Right atrium auricular region (tissue), 2 donors: ENCODE measurements around the gene SNX11. TPM values are rescaled to one million over a fixed set of nuclear protein-coding genes. Genes with fewer than 3 reads are reported as not detected.

ENCODE experiments used
- DNase-seq: peaks from one replicate; pipeline ENCODE4 v3.0.0-alpha.2; 2019; ENCODE audit warnings: low spot score
- H3K27ac ChIP-seq, 2 donors: fragments of 200-600 bp; sonication (generic); 1 replicate in 1 of 2; 2 replicates in 1 of 2; pipeline ENCODE4 v1.5.1; 2016 to 2019
- H3K27me3 ChIP-seq, 2 donors: fragments of 200-600 bp; sonication (generic); one replicate each; pipeline versions ENCODE4 v1.5.1 to v1.6.0; 2017 to 2019
- H3K36me3 ChIP-seq: fragments of 200-600 bp; sonication (generic); one replicate; pipeline ENCODE4 v1.5.1; 2016
- H3K4me1 ChIP-seq, 2 donors: fragments of 200-600 bp; sonication (generic); one replicate each; pipeline versions ENCODE4 v1.5.1 to v1.6.0; 2017 to 2019
- H3K4me3 ChIP-seq, 2 donors: fragments of 200-600 bp; sonication (generic); 1 replicate in 1 of 2; 2 replicates in 1 of 2; pipeline ENCODE4 v1.5.1; 2017 to 2019; ENCODE audit warnings: mild to moderate bottlenecking in 1 of 2, moderate library complexity in 1 of 2
- H3K9me3 ChIP-seq, 2 donors: fragments of 200-600 bp; sonication (generic); one replicate each; pipeline ENCODE4 v1.5.1; 2019
- microRNA counts, 2 donors: library from miRNA; unstranded; fragments of <30 nt; microRNA quantifications; one replicate each; lab custom pipeline; 2016 to 2017
- microRNA-seq, 2 donors: library from miRNA; unstranded; fragments of <30 nt; microRNA quantifications; one replicate each; pipeline ENCODE4, GENCODE V29; 2016 to 2017; ENCODE audit warnings: borderline number of aligned reads in 2 of 2, borderline replicate concordance in 1 of 2
- total RNA-seq, 2 donors: library from RNA; depleted of rRNA; stranded (reverse); fragments of >200 nt; gene quantifications; one replicate each; pipeline ENCODE4 v1.1.0, GENCODE V29; 2016
- TF ChIP-seq, protein P1 (sequence below), 2 donors: fragments of 200-600 bp; sonication (generic); IDR thresholded peaks; one replicate each; pipeline ENCODE4 v1.5.1; 2019; ENCODE audit warnings: antibody characterized with exemption in 2 of 2

SNX11 gene
- total RNA-seq, 2 donors from 2014 or later: 5.4 to 9.3 TPM

DNA sequence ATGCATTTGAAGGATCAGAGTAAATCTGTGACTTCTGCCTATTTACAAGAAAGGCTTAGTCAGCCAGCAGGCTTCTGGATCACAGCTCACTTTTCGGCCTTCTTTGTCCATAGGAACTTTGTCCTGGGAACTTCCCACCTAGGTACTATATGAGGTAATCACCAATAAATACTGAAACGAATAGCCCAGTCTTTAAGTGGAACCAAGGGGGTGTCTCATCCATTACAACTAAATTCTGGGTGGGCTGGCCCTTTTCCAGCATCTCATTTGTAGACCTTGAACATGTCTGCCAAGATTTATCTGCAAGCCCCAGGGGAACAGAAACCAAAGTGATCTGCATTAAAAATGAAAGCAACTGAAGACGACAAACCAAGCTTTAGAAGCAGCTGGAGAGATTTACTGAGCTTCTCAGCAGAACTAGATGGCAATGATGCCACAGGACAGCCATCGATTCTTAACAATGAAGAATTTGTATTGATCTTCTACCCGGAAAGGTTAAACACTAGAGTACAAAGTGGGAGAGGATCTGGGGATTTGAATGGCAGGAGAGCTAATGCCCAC is 55.5 kb downstream of the SNX11 start:
- H3K4me3 ChIP-seq: no peak overlapping the region
- no peaks in the 10 kb centered on the region for H3K27me3 ChIP-seq
- no peak for DNase-seq
- H3K27ac ChIP-seq: no peak overlapping the region
- H3K36me3 ChIP-seq: no peaks in the 10 kb centered on the region
- no peaks in the 10 kb centered on the region for H3K9me3 ChIP-seq
- TF ChIP-seq, protein P1, sequence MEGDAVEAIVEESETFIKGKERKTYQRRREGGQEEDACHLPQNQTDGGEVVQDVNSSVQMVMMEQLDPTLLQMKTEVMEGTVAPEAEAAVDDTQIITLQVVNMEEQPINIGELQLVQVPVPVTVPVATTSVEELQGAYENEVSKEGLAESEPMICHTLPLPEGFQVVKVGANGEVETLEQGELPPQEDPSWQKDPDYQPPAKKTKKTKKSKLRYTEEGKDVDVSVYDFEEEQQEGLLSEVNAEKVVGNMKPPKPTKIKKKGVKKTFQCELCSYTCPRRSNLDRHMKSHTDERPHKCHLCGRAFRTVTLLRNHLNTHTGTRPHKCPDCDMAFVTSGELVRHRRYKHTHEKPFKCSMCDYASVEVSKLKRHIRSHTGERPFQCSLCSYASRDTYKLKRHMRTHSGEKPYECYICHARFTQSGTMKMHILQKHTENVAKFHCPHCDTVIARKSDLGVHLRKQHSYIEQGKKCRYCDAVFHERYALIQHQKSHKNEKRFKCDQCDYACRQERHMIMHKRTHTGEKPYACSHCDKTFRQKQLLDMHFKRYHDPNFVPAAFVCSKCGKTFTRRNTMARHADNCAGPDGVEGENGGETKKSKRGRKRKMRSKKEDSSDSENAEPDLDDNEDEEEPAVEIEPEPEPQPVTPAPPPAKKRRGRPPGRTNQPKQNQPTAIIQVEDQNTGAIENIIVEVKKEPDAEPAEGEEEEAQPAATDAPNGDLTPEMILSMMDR (IDR thresholded peaks at IDR 0.05): no peak
- no peaks in the 10 kb centered on the region for H3K4me1 ChIP-seq

DNA sequence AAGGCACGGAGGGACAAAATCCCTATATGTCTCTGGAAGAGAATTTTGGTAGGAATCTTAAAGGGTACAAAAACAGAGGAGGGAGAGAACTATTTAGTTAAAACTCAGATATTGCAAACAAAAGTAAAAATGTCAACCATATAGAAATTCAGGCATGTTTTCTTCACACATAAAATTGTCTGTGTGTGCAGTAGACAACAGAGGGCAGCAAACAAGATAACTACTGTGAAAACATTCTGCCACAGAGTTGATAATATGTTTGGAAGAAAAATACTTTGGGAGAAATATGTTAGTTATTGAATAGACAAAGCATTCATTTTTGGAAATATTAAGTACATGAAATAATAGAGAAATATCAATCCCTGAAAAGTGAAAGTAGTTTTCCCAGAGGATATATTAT is 56.2 kb downstream of the SNX11 start:
- TF ChIP-seq, protein P1 (IDR thresholded peaks at IDR 0.05): no peak
- Histone ChIP-seq H3K4me3 (no peak overlapping the region), H3K36me3 (no peaks in the 10 kb centered on the region), H3K27ac (no peak overlapping the region), H3K4me1 (no peaks in the 10 kb centered on the region), H3K9me3 (no peaks in the 10 kb centered on the region), H3K27me3 (no peaks in the 10 kb centered on the region)
- no peak for DNase-seq

DNA sequence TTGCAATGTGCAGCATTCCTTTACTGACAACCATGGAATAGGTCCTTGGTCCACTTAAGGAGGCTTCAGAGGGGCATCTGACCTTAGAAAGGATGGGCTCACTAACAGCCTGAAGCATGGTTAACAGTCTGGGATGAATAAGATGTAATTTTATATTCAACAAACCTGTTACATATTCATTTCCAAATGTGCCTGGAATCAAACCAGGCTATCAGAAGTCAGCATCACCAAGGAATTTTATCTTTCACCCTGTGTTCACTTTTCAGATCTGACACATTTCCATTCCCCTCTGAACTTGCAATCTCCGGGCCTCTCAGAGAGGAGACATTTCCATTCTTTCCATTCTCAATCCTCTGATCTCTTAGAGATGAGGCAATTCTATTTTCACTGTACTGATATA is 62.4 kb downstream of the SNX11 start:
- no peak overlapping the region for H3K27ac ChIP-seq
- TF ChIP-seq, protein P1 (IDR thresholded peaks at IDR 0.05): no peak
- no peaks in the 10 kb centered on the region for H3K9me3 ChIP-seq
- no peak overlapping the region for H3K4me3 ChIP-seq
- no peaks in the 10 kb centered on the region for H3K4me1 ChIP-seq
- no peaks in the 10 kb centered on the region for H3K36me3 ChIP-seq
- no peak for DNase-seq
- H3K27me3 ChIP-seq: no peaks in the 10 kb centered on the region

MicroRNAs within 50 kb of the gene (microRNA counts, 767-probe panel; counts per million panel counts)
- microRNA hsa-miR-1203 (lab: Ali Mortazavi, UCI): 0 to 31.0 counts per million in 2 donors

Small RNA genes lying within 50 kb of the gene (microRNA-seq; reads per million reads assigned to microRNA genes)
- gene MIR1203: 0 reads per million in 2 donors

Other genes starting within 250 kb of the SNX11 start
- gene SP2, start 211.5 kb upstream of the SNX11 start, total RNA-seq: 10 to 100 TPM; 11.7 to 12.8 TPM
- gene PNPO, start 166.2 kb upstream of the SNX11 start, total RNA-seq: 10 to 100 TPM; 28.4 to 35.4 TPM
- gene PRR15L, start 149.9 kb upstream of the SNX11 start, total RNA-seq: 1 to 10 TPM; 1.2 to 6.5 TPM
- gene CDK5RAP3, start 136.7 kb upstream of the SNX11 start, total RNA-seq: 10 to 100 TPM; 37.9 to 45.4 TPM
- gene COPZ2, start 70.0 kb upstream of the SNX11 start, total RNA-seq: 10 to 100 TPM; 43.5 to 48.1 TPM
- 100 to 1,000 TPM; 271 to 418 TPM for gene NFE2L1, start 59.4 kb upstream of the SNX11 start, total RNA-seq
- 10 to 100 TPM; 18.3 to 22.1 TPM for gene CBX1, start 6.3 kb upstream of the SNX11 start, total RNA-seq